Regular cardiac myocyte (primary cell): Measurements from ENCODE around the gene TAF11. TPM values are rescaled to one million over a fixed set of nuclear protein-coding genes. Genes with fewer than 3 reads are reported as not detected.

ENCODE experiments used
- total RNA-seq: library from RNA; depleted of rRNA; stranded (reverse); fragments of >200 nt; gene quantifications from 2 replicates; pipeline ENCODE4 v1.2.3, GENCODE V29; 2014

The TAF11 gene, protein sequence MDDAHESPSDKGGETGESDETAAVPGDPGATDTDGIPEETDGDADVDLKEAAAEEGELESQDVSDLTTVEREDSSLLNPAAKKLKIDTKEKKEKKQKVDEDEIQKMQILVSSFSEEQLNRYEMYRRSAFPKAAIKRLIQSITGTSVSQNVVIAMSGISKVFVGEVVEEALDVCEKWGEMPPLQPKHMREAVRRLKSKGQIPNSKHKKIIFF
- 17.2 and 26.6 TPM in 2 replicates for total RNA-seq

DNA sequence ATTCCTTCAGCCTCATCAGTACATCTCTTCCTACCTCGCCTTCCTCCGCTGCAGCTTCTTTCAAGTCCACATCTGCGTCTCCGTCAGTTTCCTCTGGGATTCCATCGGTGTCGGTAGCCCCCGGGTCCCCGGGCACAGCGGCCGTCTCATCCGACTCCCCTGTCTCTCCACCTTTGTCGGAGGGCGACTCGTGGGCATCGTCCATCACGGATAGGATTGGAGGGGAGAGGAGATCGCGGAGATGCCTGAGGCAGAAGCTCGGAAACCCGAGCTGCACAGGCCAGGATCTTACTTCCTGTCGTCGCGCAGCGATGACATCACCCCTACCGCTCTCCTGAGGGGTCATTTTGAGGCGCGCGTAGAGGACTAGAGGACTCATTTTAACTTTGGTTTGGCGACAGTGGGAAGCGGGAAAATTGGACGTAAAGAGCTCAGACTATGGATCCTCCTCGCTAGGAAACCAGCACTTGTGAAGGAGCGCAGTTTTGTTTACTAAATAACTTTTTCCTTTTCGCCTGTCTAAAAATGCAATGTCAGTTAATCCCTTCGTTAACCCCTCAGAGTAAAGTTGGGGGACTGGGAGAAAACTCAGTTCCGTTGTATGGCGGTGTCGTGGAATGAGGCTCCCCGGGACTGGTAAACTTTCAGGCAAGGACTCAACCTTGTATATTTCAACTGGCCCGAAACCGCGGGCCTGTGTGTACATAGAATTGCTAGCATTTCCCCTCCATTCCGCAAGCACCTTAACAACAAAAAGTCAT, at the start of gene TAF11:
Gene TAF11, minus strand, starts transcription at position 290 of the 761 bp plus-strand sequence. Its CDS starts 85 bp downstream, at position 205.

DNA sequence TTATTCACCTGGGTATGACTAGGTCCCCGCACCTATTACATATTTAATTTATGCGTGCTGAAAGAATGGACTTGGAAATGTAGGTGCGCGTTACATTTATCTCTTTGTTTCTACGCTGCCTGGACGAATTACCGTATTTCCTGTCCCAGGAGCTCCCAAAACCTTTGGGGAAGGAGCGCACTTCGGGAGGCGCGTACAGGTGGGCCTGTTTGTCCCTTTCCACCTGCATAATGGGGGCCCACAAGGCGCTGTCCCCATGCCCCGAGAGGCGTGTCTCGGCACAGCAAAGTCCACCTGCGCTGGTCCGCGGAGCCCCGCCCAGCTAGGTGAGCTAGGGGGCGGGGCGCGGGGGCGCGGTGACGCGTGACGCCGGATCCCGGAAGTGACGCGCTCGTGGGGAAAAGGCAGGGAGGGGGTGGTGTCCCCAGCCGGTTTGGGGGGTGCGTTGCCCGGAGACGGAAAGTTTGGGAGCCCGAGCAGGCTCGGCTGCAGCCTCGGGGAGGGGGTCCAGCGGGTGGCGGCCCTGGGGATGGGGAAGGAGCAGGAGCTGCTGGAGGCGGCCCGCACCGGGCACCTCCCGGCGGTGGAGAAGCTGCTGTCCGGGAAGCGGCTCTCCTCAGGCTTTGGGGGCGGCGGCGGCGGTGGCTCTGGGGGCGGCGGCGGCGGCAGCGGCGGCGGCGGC, 1.2 kb upstream of the TAF11 start, which contains the start of gene ANKS1A:
Gene ANKS1A, plus strand, starts transcription at position 382 of the 682 bp plus-strand sequence. Its CDS starts 148 bp downstream, at position 530.

Other genes starting within 250 kb of the TAF11 start
- gene ILRUN, start 191.3 kb downstream of the TAF11 start, total RNA-seq: 34.1 and 39.9 TPM in 2 replicates
- 32.1 and 79.8 TPM in 2 replicates for gene SNRPC, start 130.5 kb downstream of the TAF11 start, total RNA-seq
- 2.5 and 4.2 TPM in 2 replicates for gene BLTP3A, start 96.0 kb downstream of the TAF11 start, total RNA-seq
- 7.9 and 9.0 TPM in 2 replicates for gene ANKS1A, start 1.2 kb upstream of the TAF11 start, total RNA-seq